HG03521 (cell line): ENCODE data around the gene APOBEC3G.

ENCODE experiments used
- ATAC-seq: cut with Tn5 transposase; IDR thresholded peaks from one replicate; pipeline ENCODE4 v1.9.1; 2021; ENCODE audit warnings: mild to moderate bottlenecking, moderate library complexity; ENCODE audit not compliant: unreplicated experiment

APOBEC3G gene

GRCh38 chr22:39120983-39121382 is 43.9 kb downstream of the APOBEC3G start:
- no peak for ATAC-seq

DNA sequence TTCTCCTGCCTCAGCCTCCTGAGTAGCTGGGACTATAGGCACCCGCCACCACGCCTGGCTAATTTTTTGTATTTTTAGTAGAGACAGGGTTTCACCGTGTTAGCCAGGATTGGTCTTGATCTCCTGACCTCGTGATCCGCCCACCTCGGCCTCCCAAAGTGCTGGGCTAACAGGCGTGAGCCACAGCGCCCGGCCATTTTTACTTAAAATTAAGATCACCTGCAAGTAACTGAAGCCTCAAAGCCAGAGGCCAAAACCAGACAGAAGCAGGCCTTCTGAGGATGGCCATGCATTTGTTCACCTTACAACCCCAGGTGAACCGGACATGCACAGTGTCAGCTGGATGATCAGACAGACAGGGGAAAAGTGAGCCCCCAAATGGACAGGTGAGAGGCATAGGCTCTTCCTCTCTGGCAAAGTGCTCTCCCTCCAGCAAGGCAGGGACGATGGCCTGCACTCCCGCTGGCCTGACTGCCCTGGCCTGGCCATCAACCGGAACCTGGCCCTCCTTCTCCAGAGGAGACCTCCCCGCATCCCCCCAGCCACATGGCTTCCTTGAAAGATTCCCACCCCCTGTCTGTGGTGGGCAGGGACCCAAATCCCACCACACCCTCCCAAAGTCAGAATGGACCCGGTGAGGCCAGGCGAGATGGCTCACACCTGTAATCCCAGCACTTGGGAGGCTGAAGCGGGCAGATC is 45.8 kb downstream of the APOBEC3G start:
- no peak for ATAC-seq

- ATAC-seq = no peak
Observed at GRCh38 chr22:39123751-39124581, 46.9 kb downstream of the APOBEC3G start.

DNA sequence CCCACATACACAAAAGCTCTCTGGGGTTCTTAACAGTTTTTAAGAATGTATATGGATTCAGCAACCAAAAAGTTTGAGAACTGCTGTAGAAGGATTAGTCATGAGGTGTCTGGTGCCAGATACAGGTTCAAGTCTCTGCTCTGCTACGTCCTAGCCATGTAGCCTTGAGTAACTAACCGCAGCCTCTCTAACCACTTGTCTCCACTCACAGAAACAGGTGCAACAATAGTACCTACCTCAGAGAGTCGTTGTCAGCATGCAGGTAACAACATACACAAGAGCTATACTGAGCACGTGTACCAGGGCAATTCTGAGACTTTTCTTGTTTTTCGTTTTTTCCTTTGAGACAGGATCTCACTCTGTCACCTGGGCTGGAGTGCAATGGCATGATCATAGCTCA is 48.5 kb downstream of the APOBEC3G start:
- ATAC-seq = no peak

DNA sequence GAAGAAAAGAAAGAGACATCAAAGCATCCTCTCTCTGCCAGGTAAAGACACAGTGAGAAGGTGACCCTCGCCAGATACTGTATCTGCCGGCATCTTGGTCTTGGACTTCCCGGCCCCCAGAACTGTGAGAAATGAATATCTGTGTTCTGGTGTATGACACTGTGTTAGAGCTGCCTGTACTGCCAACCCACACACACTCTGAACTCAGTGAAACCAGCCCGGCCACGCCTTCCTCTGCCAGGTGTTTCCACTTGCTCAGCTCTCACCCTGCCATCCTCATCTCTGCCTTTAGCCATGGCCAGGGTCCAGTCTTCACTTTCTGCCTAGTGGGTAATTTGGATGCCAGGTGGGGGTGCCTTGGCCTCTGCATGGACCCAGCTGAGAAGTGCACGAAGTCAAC is 51.4 kb downstream of the APOBEC3G start:
- no peak for ATAC-seq

- ATAC-seq = no peak
Observed at GRCh38 chr22:39129081-39129480, 52.0 kb downstream of the APOBEC3G start.

DNA sequence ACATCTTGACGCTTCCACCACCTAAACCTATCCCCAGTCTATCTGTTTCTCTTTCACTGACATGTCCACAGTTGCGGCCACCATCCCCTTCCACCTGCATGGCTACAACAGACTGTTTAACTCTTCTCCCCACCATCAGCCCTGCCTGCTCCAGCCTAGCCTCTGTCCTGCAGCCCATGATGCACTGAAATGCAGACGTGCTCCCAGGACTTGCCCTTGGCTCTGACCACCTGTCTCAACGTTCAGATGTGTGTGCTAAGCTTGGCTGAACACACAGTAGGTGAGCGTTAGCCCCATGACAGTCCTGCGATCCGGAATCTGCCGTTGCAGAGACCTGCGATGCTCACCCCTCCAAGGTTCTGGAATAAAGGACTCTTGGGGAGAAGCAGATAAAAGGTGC is 52.7 kb downstream of the APOBEC3G start:
- ATAC-seq = no peak

- ATAC-seq = no peak
Observed at GRCh38 chr22:39130152-39130704, 53.2 kb downstream of the APOBEC3G start.

DNA sequence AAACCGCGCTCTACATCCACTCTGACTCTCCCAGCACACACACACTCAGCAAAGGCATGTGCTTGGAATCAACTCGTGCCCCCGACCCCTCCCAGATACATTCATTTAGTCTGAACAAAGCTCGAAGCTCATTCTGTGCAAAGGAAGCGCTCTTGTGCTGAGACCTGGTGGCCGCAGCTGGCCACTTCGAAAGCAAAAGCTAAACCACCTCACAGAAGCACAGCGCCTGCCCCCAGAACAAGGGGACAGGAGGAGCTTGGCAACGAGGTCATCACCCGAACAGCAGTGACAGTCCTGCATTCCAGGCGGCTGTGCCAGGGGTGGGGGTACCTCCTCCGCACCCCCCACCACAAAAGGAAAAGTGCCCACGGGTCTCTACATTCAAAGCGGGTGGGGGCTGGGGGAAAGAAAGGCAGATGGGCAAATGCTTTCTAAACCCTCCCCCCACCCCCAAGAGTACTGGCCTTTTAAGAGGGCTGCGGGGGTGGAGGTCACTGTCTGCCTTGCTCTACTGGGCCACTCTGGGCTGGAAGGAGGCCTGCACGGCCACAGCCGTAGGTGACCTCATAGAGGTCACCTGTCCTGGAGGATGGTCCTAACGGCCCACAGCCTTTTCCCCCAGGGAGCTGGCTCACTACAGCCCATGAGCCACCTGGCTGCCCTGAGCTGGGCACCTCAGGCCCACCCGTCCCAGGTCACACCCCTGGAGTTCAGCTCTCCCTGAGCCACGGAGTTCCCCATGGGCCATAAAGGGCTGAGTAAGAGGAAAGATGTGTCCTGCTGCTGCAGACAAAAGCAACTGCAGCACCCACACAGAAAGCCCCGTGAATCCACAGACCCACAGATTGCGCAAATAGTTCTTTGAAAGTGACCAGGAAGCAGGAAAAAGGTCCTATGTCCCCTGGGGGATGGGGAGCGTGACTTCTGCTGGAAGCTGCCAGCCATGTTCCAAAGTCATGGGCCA is 54.1 kb downstream of the APOBEC3G start:
- no peak for ATAC-seq

GRCh38 chr22:39132281-39132680 is 55.2 kb downstream of the APOBEC3G start:
- no peak for ATAC-seq

- ATAC-seq = no peak
Observed at GRCh38 chr22:39132871-39133524, 55.9 kb downstream of the APOBEC3G start.

DNA sequence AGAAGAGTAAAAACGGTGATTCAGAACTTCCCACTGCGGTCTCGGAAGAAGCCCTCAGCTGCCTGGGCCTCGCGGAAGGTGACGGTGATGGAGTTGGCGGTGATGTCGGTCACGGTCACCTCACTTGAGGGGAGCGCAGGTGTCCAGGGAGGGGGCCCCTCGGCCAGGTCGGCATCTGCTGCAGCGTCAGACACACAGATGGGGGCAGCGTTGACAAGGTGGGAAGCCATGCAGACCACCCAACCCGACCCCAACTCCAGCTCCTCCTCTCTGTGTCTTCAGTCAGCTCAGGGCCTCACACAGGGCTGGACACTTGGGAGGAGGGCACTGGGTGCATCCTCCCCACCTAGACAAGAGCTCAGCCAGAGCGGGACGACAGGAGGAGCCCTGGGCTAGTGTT is 56.8 kb downstream of the APOBEC3G start:
- ATAC-seq = no peak

- ATAC-seq = no peak
Observed at GRCh38 chr22:39134366-39135091, 57.5 kb downstream of the APOBEC3G start.

- ATAC-seq = no peak
Observed at GRCh38 chr22:39135092-39135896, 58.2 kb downstream of the APOBEC3G start.

DNA sequence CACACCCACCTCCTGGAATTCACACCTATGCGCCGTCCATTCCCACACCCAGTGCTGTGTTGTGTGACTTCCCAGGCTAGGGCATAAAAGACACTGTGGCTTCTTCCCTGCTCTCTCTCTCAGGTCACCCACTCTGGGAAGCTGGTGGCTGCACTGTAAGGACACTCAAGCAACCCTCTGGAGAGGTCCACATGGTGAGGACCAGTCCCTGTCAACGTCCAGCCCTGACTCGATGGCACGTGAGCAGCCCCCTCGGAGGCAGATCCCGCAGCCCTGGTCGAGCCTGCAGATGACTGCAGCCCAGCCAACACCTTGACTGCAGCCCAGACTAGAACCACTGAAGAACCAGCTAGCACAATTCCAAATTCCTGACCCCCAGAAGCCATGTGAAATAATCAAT is 59.2 kb downstream of the APOBEC3G start:
- no peak for ATAC-seq
